ENCODE measurements around the gene CDX1. TPM values are rescaled to one million over a fixed set of nuclear protein-coding genes. Genes with fewer than 3 reads are reported as not detected.
"Not testable (repeated sequence)": the region's sequence is repeated elsewhere in the genome, so short reads cannot be mapped to it uniquely, and the experiment has no call there.

Gene CDX1
- total RNA-seq, 1 donor from 2014 or later: not detected

DNA sequence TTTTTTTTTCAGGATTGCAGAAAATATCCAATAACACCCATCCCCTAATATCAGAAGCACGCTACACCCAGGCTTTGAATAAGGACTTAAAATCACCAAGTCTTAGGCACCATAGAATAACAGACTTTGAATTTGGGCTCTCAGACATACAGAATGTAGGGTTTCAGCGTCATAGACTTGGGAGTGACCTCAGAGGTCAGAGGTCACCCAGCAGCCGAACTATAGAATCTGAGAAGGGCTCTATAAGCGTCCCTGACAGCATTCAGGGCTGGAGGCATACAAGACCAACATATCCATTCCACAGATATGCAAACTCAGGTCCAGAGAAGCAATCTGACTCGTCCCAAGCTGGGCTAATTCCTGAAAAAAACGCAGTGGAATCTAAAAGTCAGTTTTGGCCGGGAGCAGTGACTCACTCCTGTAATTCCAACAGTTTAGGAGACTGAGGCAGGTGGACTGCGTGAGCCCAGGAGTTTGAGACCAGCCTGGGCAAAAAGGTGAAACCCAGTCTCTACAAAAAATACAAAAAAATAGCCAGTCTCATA lies 58.0 kb downstream of the CDX1 start:
- H3K36me3 ChIP-seq: no peaks in the 10 kb centered on the region
- intact Hi-C loops (cut with DNase I): no loop called here
- ATAC-seq (no peak), DNase-seq (no peak)
- no peaks in the 10 kb centered on the region for H3K4me1 ChIP-seq
- H3K27ac ChIP-seq: no peak overlapping the region
- TF ChIP-seq, protein P1, sequence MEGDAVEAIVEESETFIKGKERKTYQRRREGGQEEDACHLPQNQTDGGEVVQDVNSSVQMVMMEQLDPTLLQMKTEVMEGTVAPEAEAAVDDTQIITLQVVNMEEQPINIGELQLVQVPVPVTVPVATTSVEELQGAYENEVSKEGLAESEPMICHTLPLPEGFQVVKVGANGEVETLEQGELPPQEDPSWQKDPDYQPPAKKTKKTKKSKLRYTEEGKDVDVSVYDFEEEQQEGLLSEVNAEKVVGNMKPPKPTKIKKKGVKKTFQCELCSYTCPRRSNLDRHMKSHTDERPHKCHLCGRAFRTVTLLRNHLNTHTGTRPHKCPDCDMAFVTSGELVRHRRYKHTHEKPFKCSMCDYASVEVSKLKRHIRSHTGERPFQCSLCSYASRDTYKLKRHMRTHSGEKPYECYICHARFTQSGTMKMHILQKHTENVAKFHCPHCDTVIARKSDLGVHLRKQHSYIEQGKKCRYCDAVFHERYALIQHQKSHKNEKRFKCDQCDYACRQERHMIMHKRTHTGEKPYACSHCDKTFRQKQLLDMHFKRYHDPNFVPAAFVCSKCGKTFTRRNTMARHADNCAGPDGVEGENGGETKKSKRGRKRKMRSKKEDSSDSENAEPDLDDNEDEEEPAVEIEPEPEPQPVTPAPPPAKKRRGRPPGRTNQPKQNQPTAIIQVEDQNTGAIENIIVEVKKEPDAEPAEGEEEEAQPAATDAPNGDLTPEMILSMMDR (IDR thresholded peaks at IDR 0.05): no peak
- no peaks in the 10 kb centered on the region for H3K27me3 ChIP-seq (ENCODE audit: low read depth)
- no peak overlapping the region for H3K4me3 ChIP-seq
- no peaks in the 10 kb centered on the region for H3K9me3 ChIP-seq

DNA sequence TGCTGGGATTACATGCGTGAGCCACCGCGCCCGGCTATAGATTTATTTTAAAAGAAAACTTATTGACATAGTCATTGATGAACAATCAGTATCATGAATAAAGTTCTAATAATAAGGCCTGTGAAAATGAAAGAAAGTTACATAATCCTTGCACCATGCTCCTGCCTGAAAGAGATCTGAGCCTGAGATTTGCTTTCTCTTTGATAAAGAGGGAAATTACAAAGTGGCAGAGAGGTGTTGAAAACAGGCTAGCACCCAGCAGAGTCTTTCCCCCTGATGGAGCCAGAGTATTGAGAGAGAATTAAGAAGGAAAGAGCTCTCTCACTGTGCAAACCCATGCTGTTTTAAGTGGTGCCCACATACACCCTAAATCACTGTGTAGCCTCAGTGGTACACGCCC lies 60.5 kb downstream of the CDX1 start:
- Histone ChIP-seq H3K9me3 (no peaks in the 10 kb centered on the region), H3K36me3 (no peaks in the 10 kb centered on the region), H3K27me3 (ENCODE audit: low read depth) (no peaks in the 10 kb centered on the region), H3K4me3 (no peak overlapping the region), H3K27ac (no peak overlapping the region), H3K4me1 (no peaks in the 10 kb centered on the region)
- TF ChIP-seq, protein P1 (IDR thresholded peaks at IDR 0.05): no peak
- intact Hi-C loops (cut with DNase I): no loop called here
- ATAC-seq: no peak
- DNase-seq: no peak

DNA sequence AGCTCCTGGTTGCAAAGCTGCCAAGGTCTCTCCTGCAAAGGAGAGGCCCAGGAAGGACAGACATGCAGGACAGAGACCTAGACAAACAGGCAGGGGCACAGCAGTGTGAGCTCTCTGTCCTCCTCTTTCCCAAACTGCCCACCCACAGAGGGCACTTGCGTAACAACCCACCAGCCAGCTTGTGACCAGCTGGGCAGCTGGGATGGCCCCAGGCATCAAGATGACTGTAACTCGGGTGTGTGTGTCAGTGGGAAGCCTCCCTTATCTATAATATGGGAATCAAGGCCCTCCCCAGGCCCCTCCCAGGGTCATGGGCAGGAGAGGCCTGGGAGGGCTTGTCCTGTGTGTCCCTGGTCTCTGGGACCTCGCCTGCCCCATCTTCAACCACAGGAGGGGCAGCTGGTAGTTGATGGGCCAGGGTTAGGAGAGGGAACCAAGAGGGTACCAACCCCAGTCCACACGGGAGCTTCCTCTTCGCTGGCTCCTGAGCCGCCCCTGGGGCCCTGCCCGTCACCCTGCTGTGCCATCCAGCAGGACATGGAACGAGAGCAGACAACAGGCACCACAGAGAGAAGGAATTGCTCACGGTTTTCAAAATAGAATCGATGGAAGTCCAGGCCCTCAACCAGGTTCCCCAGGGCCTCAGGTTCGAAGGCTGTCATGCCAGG lies 61.2 kb downstream of the CDX1 start:
- Histone ChIP-seq H3K4me1 (no peaks in the 10 kb centered on the region), H3K9me3 (no peaks in the 10 kb centered on the region), H3K27me3 (ENCODE audit: low read depth) (no peaks in the 10 kb centered on the region), H3K4me3 (no peak overlapping the region), H3K27ac (no peak overlapping the region), H3K36me3 (no peaks in the 10 kb centered on the region)
- intact Hi-C loops (cut with DNase I): no loop called here
- no peak for ATAC-seq
- TF ChIP-seq, protein P1 (IDR thresholded peaks at IDR 0.05): no peak
- DNase-seq: no peak

DNA sequence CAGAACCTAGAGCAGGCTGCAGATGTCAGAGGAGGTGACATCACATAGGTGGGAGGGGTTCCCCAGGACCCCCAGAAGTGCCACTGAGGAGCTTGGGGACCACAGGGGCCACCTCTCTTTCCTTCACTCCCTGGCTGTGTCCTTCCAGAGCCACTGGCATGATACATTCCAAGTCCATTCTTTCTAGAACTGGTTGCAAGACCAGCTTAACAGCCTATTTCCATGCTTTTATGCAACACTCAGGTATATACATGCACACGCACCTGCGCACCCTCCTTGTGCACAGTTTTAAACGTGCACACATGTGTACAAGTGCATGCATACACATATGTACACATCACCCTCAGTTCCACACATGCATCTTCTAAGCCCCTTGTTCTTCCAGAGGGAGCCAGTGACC lies 63.0 kb downstream of the CDX1 start:
- H3K4me3 ChIP-seq: no peak overlapping the region
- no peaks in the 10 kb centered on the region for H3K9me3 ChIP-seq
- TF ChIP-seq, protein P1 (IDR thresholded peaks at IDR 0.05): no peak
- DNase-seq (no peak), ATAC-seq (no peak)
- intact Hi-C loops (cut with DNase I): no loop called here
- H3K4me1 ChIP-seq: no peaks in the 10 kb centered on the region
- no peak overlapping the region for H3K27ac ChIP-seq
- H3K27me3 ChIP-seq (ENCODE audit: low read depth): no peaks in the 10 kb centered on the region
- H3K36me3 ChIP-seq: no peaks in the 10 kb centered on the region

DNA sequence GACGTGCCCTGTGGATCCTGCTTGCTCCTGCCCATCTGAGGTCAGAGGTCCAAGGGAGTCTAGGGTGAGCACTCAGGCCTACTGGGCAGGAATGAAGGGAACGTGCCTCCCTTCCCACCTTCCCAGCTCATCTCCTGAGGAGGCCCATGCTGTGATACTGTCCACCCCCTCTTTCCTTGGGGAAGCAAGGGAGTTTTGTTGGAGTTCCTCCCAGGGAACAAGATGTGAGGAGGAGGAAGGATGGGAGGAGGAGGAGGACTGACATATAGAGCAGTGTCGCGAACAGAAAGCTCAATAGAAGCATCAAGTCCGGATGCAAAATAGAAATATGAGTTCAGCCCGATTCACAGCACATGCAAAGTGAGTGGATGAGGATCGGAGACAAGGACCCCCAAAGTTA lies 64.3 kb downstream of the CDX1 start:
- Histone ChIP-seq H3K27me3 (ENCODE audit: low read depth) (no peaks in the 10 kb centered on the region), H3K4me3 (no peak overlapping the region), H3K9me3 (no peaks in the 10 kb centered on the region), H3K36me3 (no peaks in the 10 kb centered on the region), H3K27ac (no peak overlapping the region), H3K4me1 (no peaks in the 10 kb centered on the region)
- TF ChIP-seq, protein P1 (IDR thresholded peaks at IDR 0.05): no peak
- ATAC-seq (no peak), DNase-seq (no peak)
- intact Hi-C loops (cut with DNase I): no loop called here

DNA sequence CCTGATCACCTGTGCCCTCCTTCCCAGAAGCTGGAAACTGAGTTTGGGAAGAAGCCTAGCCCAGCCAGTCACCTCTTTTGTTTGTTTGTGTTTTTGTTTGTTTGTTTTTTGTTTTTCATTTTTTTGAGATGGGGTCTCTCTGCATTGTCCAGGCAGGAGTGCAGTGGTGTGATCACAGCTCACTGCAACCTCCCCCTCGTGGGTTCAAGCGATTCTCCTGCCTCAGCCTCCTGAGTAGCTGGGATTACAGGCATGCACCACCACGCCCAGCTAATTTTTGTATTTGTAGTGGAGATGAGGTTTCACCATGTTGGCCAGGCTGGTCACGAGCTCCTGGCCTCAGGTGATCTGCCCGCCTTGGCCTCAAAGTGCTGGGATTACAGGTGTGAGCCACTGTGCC lies 67.1 kb downstream of the CDX1 start:
- DNase-seq; H3K4me3 ChIP-seq; ATAC-seq; H3K27ac ChIP-seq; H3K27me3 ChIP-seq (ENCODE audit: low read depth); H3K36me3 ChIP-seq; intact Hi-C loops (cut with DNase I); H3K9me3 ChIP-seq; H3K4me1 ChIP-seq: not testable (repeated sequence)

All from lower lobe of right lung (tissue), 2 donors.